HEK293 (cell line): ENCODE results near the gene HMGA1.

Experiments
- MYNN ChIP-seq: fragments of 450-650 bp; formaldehyde crosslinking; IDR thresholded peaks from 2 replicates; pipeline ENCODE4 v1.5.1; 2016; ENCODE audit warnings: missing biosample characterization, missing genetic modification characterization, borderline replicate concordance
- ZBTB1 ChIP-seq: fragments of 450-650 bp; formaldehyde crosslinking; IDR thresholded peaks from 2 replicates; pipeline ENCODE4 v1.5.1; 2016; ENCODE audit warnings: missing biosample characterization, missing genetic modification characterization
- ZFP37 ChIP-seq: fragments of 450-650 bp; formaldehyde crosslinking; IDR thresholded peaks from 2 replicates; pipeline ENCODE4 v1.5.1; 2016; ENCODE audit warnings: missing biosample characterization, missing genetic modification characterization
- ZNF138 ChIP-seq: fragments of 450-650 bp; formaldehyde crosslinking; IDR thresholded peaks from 2 replicates; pipeline ENCODE4 v1.5.1; 2016; ENCODE audit warnings: missing biosample characterization, missing genetic modification characterization, borderline replicate concordance
- ZNF24 ChIP-seq: fragments of 450-650 bp; formaldehyde crosslinking; IDR thresholded peaks from 2 replicates; pipeline ENCODE4 v1.5.1; 2016; ENCODE audit warnings: missing biosample characterization, missing genetic modification characterization
- ZNF274 ChIP-seq, 2 experiments: fragments of 200-500 bp in 1 of 2; fragments of 450-650 bp in 1 of 2; sonication (Bioruptor generic) in 1 of 2; formaldehyde crosslinking in 1 of 2; IDR thresholded peaks; 2 replicates each; pipeline versions ENCODE4 v1.5.1 to v1.6.1; 2014 to 2016; ENCODE audit warnings: borderline replicate concordance in 1 of 2, inconsistent platforms in 1 of 2, low read length in 1 of 2, missing biosample characterization in 1 of 2, missing genetic modification characterization in 1 of 2
- ZNF350 ChIP-seq: fragments of 450-650 bp; formaldehyde crosslinking; IDR thresholded peaks from 2 replicates; pipeline ENCODE4 v1.5.0; 2017; ENCODE audit warnings: missing biosample characterization, mild to moderate bottlenecking, missing genetic modification characterization
- ZNF433 ChIP-seq: fragments of 450-650 bp; formaldehyde crosslinking; IDR thresholded peaks from 2 replicates; pipeline ENCODE4 v1.5.1; 2016; ENCODE audit warnings: missing biosample characterization, missing genetic modification characterization, low read depth
- ZNF830 ChIP-seq: fragments of 450-650 bp; IDR thresholded peaks from 2 replicates; pipeline ENCODE4 v1.5.0; 2018; ENCODE audit warnings: missing biosample characterization, missing genetic modification characterization, low read depth, mild to moderate bottlenecking, moderate library complexity
- ZXDB ChIP-seq: fragments of 450-650 bp; formaldehyde crosslinking; IDR thresholded peaks from 2 replicates; pipeline ENCODE4 v1.5.1; 2016; ENCODE audit warnings: missing biosample characterization, missing genetic modification characterization
- TF ChIP-seq, protein P1 (sequence below): fragments of 450-650 bp; formaldehyde crosslinking; conservative IDR thresholded peaks from 2 replicates; pipeline ENCODE4 v1.5.1; 2016; ENCODE audit warnings: low read depth, missing biosample characterization, missing genetic modification characterization
- TF ChIP-seq, protein P2 (sequence below): fragments of 450-650 bp; formaldehyde crosslinking; IDR thresholded peaks from 2 replicates; pipeline ENCODE4 v1.5.1; 2016; ENCODE audit warnings: missing biosample characterization, missing genetic modification characterization
- TF ChIP-seq, protein P3 (sequence below): fragments of 450-650 bp; formaldehyde crosslinking; IDR thresholded peaks from 2 replicates; pipeline ENCODE4 v1.5.1; 2016; ENCODE audit warnings: missing biosample characterization, missing genetic modification characterization, low read depth

DNA sequence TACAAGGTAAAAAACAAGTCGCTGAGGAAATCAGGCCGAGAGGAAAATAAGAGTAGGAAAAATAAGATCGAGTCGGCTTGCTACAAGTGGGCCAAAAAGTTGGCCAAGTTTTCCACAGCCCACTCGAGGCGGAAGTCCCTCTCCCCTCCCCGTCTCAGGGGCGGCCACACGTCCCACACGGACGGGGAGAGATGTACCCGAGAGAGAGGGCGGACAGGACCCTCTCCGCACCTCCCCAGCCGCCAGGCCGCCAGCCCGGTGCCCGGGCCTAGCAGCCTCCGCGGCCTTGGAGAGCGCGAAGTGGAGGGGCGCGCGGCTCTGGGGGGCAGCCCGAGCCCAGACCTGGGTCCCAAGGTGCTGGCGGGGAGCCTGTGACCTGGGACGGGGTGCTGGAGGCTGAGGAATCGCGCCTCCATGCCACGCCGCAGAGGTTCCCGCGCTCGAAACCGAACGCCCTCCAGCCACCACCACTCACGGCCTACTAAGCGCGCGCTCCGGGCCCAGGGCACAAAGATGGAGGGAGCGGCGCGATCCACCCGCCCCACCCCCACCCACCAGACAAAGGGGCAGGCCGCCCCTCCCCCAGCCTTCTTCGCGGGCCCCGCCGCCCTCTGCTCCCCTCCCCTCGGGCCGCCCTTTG, 1.9 kb upstream of the HMGA1 start:
- TF ChIP-seq, protein P1, sequence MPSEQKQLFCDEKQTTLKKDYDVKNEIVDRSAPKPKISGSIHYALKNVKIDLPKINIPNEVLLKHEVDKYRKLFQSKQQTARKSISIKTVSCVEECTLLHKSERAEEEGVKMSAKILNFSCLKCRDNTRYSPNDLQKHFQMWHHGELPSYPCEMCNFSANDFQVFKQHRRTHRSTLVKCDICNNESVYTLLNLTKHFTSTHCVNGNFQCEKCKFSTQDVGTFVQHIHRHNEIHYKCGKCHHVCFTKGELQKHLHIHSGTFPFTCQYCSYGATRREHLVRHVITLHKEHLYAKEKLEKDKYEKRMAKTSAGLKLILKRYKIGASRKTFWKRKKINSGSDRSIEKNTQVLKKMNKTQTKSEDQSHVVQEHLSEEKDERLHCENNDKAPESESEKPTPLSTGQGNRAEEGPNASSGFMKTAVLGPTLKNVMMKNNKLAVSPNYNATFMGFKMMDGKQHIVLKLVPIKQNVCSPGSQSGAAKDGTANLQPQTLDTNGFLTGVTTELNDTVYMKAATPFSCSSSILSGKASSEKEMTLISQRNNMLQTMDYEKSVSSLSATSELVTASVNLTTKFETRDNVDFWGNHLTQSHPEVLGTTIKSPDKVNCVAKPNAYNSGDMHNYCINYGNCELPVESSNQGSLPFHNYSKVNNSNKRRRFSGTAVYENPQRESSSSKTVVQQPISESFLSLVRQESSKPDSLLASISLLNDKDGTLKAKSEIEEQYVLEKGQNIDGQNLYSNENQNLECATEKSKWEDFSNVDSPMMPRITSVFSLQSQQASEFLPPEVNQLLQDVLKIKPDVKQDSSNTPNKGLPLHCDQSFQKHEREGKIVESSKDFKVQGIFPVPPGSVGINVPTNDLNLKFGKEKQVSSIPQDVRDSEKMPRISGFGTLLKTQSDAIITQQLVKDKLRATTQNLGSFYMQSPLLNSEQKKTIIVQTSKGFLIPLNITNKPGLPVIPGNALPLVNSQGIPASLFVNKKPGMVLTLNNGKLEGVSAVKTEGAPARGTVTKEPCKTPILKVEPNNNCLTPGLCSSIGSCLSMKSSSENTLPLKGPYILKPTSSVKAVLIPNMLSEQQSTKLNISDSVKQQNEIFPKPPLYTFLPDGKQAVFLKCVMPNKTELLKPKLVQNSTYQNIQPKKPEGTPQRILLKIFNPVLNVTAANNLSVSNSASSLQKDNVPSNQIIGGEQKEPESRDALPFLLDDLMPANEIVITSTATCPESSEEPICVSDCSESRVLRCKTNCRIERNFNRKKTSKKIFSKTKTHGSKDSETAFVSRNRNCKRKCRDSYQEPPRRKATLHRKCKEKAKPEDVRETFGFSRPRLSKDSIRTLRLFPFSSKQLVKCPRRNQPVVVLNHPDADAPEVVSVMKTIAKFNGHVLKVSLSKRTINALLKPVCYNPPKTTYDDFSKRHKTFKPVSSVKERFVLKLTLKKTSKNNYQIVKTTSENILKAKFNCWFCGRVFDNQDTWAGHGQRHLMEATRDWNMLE (tag by site-specific recombination) = no peak
- no peak for TF ChIP-seq ZNF274 (IDR thresholded peaks at IDR 0.05; ENCODE audit: low read length)
- no peak for TF ChIP-seq ZNF274 (tag by site-specific recombination; IDR thresholded peaks at IDR 0.05; ENCODE audit: borderline replicate concordance)
- no peak for TF ChIP-seq ZNF24
- TF ChIP-seq ZNF138 (tag by site-specific recombination) = no peak
- no peak for TF ChIP-seq MYNN (tag by site-specific recombination)
- TF ChIP-seq ZNF433 (tag by site-specific recombination) = no peak
- no peak for TF ChIP-seq ZXDB (tag by site-specific recombination)
- no peak for TF ChIP-seq ZBTB1
- TF ChIP-seq, protein P2, sequence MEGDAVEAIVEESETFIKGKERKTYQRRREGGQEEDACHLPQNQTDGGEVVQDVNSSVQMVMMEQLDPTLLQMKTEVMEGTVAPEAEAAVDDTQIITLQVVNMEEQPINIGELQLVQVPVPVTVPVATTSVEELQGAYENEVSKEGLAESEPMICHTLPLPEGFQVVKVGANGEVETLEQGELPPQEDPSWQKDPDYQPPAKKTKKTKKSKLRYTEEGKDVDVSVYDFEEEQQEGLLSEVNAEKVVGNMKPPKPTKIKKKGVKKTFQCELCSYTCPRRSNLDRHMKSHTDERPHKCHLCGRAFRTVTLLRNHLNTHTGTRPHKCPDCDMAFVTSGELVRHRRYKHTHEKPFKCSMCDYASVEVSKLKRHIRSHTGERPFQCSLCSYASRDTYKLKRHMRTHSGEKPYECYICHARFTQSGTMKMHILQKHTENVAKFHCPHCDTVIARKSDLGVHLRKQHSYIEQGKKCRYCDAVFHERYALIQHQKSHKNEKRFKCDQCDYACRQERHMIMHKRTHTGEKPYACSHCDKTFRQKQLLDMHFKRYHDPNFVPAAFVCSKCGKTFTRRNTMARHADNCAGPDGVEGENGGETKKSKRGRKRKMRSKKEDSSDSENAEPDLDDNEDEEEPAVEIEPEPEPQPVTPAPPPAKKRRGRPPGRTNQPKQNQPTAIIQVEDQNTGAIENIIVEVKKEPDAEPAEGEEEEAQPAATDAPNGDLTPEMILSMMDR = no peak
- TF ChIP-seq ZNF350 = no peak
- no peak for TF ChIP-seq ZNF830 (tag by site-specific recombination)
- TF ChIP-seq, protein P3, sequence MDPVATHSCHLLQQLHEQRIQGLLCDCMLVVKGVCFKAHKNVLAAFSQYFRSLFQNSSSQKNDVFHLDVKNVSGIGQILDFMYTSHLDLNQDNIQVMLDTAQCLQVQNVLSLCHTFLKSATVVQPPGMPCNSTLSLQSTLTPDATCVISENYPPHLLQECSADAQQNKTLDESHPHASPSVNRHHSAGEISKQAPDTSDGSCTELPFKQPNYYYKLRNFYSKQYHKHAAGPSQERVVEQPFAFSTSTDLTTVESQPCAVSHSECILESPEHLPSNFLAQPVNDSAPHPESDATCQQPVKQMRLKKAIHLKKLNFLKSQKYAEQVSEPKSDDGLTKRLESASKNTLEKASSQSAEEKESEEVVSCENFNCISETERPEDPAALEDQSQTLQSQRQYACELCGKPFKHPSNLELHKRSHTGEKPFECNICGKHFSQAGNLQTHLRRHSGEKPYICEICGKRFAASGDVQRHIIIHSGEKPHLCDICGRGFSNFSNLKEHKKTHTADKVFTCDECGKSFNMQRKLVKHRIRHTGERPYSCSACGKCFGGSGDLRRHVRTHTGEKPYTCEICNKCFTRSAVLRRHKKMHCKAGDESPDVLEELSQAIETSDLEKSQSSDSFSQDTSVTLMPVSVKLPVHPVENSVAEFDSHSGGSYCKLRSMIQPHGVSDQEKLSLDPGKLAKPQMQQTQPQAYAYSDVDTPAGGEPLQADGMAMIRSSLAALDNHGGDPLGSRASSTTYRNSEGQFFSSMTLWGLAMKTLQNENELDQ (tag by site-specific recombination) = no peak
- no peak for TF ChIP-seq ZFP37 (tag by site-specific recombination)
